Psoas muscle (tissue), 8 donors: Measurements from ENCODE around the gene MYEOV. TPM values are rescaled to one million over a fixed set of nuclear protein-coding genes. Genes with fewer than 3 reads are reported as not detected.
A peak's percentile ranks its signal among the peaks of the same experiment; 100 is the strongest.

Experiments
- ATAC-seq, 4 donors: fragments of 200-7000 bp; cut with Tn5 transposase; one replicate each; pipeline ENCODE4 v1.9.1; 2020; ENCODE audit warnings: moderate library complexity in 3 of 4, mild to moderate bottlenecking in 2 of 4
- DNase-seq, 2 donors: peaks; one replicate each; pipeline ENCODE4 v3.0.0-alpha.2; 2020
- H3K27ac ChIP-seq: fragments of 200-600 bp; one replicate; pipeline ENCODE4 v1.8.0; 2022
- H3K27me3 ChIP-seq, 3 donors: fragments of 200-600 bp in 1 of 3; one replicate each; pipeline versions ENCODE4 v1.6.1 to v1.8.0; 2013 to 2022; ENCODE audit warnings: low read length in 2 of 3, mild to moderate bottlenecking in 2 of 3, moderate library complexity in 1 of 3; ENCODE audit not compliant: insufficient read depth in 3 of 3
- H3K36me3 ChIP-seq, 2 donors: fragments of 200-600 bp in 1 of 2; one replicate each; pipeline versions ENCODE4 v1.6.1 to v1.8.0; 2013 to 2022; ENCODE audit warnings: low read depth in 1 of 2, mild to moderate bottlenecking in 1 of 2, moderate library complexity in 1 of 2; ENCODE audit not compliant: insufficient read depth in 1 of 2
- H3K4me1 ChIP-seq: fragments of 200-600 bp; one replicate; pipeline ENCODE4 v1.8.0; 2022
- H3K4me3 ChIP-seq: fragments of 200-600 bp; one replicate; pipeline ENCODE4 v1.8.0; 2022; ENCODE audit warnings: mild to moderate bottlenecking
- H3K9me3 ChIP-seq: fragments of 200-600 bp; one replicate; pipeline ENCODE4 v1.8.0; 2022
- WGBS, 3 donors: extraction: QIAGEN DNeasy Blood & Tissue Kit; methylation state at CpG; one replicate each; pipeline versions ENCODE4 v1.1.6 to v1.1.7; 2013; 5-methylcytosine and 5-hydroxymethylcytosine counted together
- intact Hi-C, 2 donors: fragments of 100-400 bp; cut with DNase I; formaldehyde crosslinking; loops; one replicate each; pipeline versions ENCODE4 v1.11.0 to v1.14.2; 2022
- polyA plus RNA-seq, 3 donors: library from polyadenylated mRNA; stranded (reverse); fragments of 200-250 nt; gene quantifications; one replicate each; pipeline ENCODE4 v1.2.3, GENCODE V29; 2013
- total RNA-seq, 4 donors: library from RNA; stranded (reverse); fragmentation: NEBNext Ultra II Directional in 2 of 4; extraction: Animal tissue kit (Norgen Biotek cat#: 25700) in 2 of 4; gene quantifications; one replicate each; pipeline versions ENCODE4 v1.2.1 to v1.2.4, GENCODE V29; 2021 to 2023
- TF ChIP-seq, protein P1 (sequence below): fragments of 200-600 bp; IDR thresholded peaks from one replicate; pipeline ENCODE4 v1.8.0; 2022; ENCODE audit warnings: antibody characterized with exemption
- donor health status: healthy with polysubstance abuse.
- donor health status: DM: no; HTN: no; CAD: no; lungs with moderate emphysema.
- donor health status: Bipolar disorder and iron deficiency.
- donor health status: healthy.
- donor health status: DM: yes; HTN: yes; CAD: no.
- donor health status: DM: no; HTN: no; CAD: no.
- donor health status: DM: no; HTN: no; CAD: no.
- donor health status: DM: yes; HTN: yes; CAD: no.

MYEOV gene
- total and polyA plus RNA-seq, 7 donors = 0.09 to 0.27 (median 0.14) TPM; not detected in 3

DNA sequence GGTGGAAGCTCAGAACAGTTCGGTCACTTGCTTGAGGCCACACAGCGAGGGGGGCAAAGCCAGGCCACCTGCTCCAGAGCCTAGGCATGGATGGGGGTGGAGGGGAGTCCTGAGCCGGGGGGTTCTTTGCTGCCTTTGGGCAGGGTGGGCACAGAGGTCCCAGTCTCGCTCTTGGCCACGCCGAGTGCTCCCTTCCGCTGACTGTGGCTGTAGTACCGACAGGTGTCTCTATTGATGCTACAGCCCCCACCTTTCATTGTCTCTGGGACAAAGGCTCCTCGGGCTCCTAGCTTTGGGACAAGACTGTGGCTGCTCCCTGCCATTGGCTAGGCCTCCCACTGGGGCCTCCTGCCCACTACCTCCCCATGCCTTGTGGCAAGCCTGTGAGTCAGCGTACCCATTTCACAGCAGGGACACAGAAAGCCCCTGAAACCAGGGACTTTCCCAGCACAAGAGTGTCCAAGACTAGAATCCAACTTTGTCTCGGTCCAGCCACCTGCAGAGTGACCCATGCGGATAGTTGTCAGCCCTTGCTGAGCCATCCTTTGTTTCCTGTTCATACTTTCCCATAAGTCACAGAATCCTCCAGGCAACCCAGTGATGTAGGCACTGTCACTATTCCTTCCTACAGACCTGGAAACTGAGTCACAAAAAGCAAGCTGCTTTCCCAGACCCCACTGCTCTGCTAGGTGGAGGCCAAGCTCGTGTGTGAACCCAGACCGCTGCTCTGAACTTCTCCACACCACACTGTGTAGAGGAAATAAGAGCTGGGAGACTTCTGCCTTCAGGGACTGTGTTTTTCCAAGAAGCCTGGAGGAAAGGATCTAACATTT is 17.2 kb downstream of the MYEOV start:
- intact Hi-C loops = no loop called here
- TF ChIP-seq, protein P1, sequence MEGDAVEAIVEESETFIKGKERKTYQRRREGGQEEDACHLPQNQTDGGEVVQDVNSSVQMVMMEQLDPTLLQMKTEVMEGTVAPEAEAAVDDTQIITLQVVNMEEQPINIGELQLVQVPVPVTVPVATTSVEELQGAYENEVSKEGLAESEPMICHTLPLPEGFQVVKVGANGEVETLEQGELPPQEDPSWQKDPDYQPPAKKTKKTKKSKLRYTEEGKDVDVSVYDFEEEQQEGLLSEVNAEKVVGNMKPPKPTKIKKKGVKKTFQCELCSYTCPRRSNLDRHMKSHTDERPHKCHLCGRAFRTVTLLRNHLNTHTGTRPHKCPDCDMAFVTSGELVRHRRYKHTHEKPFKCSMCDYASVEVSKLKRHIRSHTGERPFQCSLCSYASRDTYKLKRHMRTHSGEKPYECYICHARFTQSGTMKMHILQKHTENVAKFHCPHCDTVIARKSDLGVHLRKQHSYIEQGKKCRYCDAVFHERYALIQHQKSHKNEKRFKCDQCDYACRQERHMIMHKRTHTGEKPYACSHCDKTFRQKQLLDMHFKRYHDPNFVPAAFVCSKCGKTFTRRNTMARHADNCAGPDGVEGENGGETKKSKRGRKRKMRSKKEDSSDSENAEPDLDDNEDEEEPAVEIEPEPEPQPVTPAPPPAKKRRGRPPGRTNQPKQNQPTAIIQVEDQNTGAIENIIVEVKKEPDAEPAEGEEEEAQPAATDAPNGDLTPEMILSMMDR = no peak
- H3K4me1 ChIP-seq = no peaks in the 10 kb centered on the region
- no peak for ATAC-seq
- WGBS, 3 donors = 80 to 84% (median 81%) methylated on average over 14 of the region's 14 CpGs
- H3K4me3 ChIP-seq = no peak overlapping the region
- no peak overlapping the region for H3K27ac ChIP-seq
- H3K9me3 ChIP-seq = no peaks in the 10 kb centered on the region
- no peaks in the 10 kb centered on the region for H3K36me3 ChIP-seq
- no peaks in the 10 kb centered on the region for H3K27me3 ChIP-seq
- DNase-seq = no peak

DNA sequence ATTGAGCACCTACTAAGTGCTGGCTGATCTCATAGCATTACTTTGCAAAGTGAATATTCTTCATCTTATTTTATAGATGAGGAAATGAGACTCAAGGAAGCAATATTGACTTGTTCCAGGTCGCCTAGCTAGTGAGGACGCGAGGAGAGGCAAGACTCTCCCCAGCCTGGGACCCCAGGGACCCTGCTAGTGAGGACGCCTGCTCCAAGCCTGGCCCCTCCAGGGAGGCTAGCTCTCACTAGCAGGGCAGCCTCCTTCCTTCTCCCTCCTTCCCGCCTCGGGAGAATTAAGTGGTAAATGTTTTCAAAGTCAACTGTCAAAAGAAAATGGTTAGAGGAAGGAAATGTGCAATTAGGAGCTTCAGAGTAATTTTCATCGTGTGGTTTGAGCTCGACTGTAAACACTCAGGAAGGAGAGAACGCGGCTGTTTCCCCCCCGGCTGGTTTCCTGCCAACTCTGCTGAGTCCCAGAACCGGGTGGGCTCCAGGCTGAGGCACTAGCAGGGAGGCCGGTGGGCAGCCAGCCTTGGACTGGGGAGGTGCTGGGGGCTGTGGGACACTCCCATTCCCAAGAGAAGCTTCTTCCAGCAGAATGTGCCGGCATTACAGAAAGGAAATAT is 17.9 kb downstream of the MYEOV start:
- TF ChIP-seq, protein P1 = no peak
- intact Hi-C loops = no loop called here
- Histone ChIP-seq H3K4me1 (no peaks in the 10 kb centered on the region), H3K4me3 (no peak overlapping the region), H3K27me3 (no peaks in the 10 kb centered on the region), H3K9me3 (no peaks in the 10 kb centered on the region), H3K27ac (no peak overlapping the region), H3K36me3 (no peaks in the 10 kb centered on the region)
- ATAC-seq (no peak), DNase-seq (no peak)
- WGBS, 3 donors = 40 to 57% (median 42%) methylated on average over 14 of the region's 14 CpGs

DNA sequence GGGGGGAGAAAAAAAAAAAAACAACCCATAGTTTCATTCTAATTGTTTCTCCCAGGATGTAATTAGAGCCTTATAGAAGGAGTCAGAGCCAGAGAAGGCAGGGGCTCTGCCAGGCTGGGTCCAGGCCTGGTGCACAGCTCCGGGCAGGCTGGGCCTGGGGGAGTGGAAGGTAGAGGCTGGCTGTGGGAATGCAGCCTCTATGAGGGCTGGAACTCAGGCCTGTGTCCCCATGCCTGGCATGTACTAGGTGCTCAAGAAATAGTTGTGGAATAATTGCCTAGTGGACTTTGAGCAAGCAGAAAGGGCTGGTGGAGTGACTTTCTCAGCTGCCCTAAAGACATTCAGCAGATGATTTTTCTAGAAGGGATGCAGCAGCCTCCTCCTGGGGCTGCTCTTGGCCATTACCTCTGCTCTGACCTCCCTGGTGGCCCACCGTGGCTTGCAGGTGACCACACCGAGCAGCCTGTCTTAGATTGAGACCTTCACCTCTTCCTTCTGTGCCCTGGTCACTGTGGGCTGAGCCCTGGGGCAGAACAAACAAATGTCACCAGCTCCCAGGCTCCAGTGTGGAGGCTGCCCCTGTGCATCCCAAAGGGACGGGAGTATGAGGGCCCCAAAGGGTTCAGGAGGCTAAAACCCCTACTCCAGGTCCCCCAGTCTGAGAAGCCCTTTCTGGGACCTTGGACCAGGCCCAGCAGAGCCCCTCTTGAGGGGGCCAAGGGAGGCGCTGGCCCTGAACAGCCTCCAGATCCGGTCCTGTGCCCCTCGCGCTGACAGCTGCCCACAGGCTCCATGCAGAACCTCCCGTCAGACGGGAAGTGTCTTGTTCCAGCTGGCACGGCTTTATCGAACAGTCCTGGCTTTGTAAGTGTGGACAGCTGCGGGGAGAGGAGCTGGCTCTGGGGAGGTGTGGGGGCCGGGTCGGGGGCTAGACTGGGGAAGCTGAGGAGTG is 18.8 kb downstream of the MYEOV start:
- 14 to 19% (median 17%) methylated on average over 13 to 15 of the region's 15 CpGs for WGBS, 3 donors
- H3K9me3 ChIP-seq = peaks cover 4% of the 10 kb centered on the region
- DNase-seq (no peak), ATAC-seq (peak in 2 of 4 donors; percentile 30 to 43)
- TF ChIP-seq, protein P1 = no peak
- no peak overlapping the region for H3K27ac ChIP-seq
- H3K4me1 ChIP-seq = no peaks in the 10 kb centered on the region
- no peak overlapping the region for H3K4me3 ChIP-seq
- H3K36me3 ChIP-seq = no peaks in the 10 kb centered on the region
- intact Hi-C loops = no loop called here
- H3K27me3 ChIP-seq = no peaks in the 10 kb centered on the region

DNA sequence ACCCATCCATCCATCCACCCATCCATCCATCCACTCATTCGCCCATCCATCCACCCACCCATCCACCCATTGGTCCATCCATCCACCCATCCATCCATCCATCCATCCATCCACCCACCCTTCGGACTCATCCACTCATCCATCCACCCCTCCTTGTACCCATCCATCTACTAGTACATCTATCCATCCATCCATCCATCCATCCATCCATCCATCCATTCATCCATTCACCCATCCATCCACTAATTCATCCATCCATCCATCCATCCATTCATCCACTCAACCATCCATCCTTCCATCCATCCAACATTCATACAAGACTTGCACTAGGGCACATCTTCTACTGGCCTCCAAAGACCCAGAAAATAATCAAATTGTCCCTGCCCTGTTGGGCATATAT is 20.0 kb downstream of the MYEOV start:
- TF ChIP-seq, protein P1 = no peak
- no peaks in the 10 kb centered on the region for H3K27me3 ChIP-seq
- H3K36me3 ChIP-seq = no peaks in the 10 kb centered on the region
- 78 to 100% (median 100%) methylated on average over 1 of the region's 2 CpGs for WGBS, 3 donors
- intact Hi-C loops = no loop called here
- DNase-seq (no peak), ATAC-seq (no peak)
- no peaks in the 10 kb centered on the region for H3K4me1 ChIP-seq
- no peak overlapping the region for H3K4me3 ChIP-seq
- H3K9me3 ChIP-seq = peaks cover 4% of the 10 kb centered on the region
- no peak overlapping the region for H3K27ac ChIP-seq
